Dendritic cell treated with granulocyte-macrophage colony-stimulating factor and Interleukin-4, amounts not matched to agents 40 ng/mL and 50 ng/mL, for 4 days (primary cell): Measurements from ENCODE around the gene CPHXL.

Experiments used
- H3K27ac Mint-ChIP-seq: one replicate; pipeline ENCODE4 v1.8.0; 2022; ENCODE audit warnings: mild to moderate bottlenecking, mixed read lengths
- H3K27me3 Mint-ChIP-seq: one replicate; pipeline ENCODE4 v1.8.0; 2022; ENCODE audit warnings: mild to moderate bottlenecking, mixed read lengths
- H3K36me3 Mint-ChIP-seq: one replicate; pipeline ENCODE4 v1.8.0; 2022; ENCODE audit warnings: low read depth, mixed read lengths
- H3K4me1 Mint-ChIP-seq: one replicate; pipeline ENCODE4 v1.8.0; 2022; ENCODE audit warnings: low read depth, mixed read lengths
- H3K4me3 Mint-ChIP-seq: one replicate; pipeline ENCODE4 v1.8.0; 2022; ENCODE audit warnings: mild to moderate bottlenecking, moderate library complexity, mixed read lengths
- H3K9me3 Mint-ChIP-seq: one replicate; pipeline ENCODE4 v1.8.0; 2022; ENCODE audit warnings: mixed read lengths
- intact Hi-C: fragments of 100-400 bp; cut with micrococcal nuclease; formaldehyde crosslinking; loops from one replicate; pipeline ENCODE4 v1.15.0; 2022

The CPHXL gene

DNA sequence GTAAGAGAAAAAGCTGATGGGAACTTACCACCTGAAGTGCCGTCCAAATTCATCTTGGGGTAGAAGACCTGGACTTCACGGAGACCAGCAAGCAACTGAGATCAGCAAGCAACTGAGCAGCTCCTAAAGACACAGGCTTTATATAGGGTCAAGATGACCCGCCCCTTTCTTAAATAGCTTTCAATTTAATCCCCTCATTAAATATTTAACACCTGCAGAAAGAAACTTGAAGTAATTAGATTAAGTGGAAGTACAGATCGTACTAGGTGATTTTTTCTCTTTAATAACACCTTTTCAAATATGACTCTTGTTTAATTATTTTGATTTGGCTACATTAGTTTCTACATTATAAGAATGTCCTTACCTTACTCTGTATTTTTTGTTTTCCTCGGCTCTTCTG, at the start of gene CPHXL:
Gene CPHXL (minus strand): TSS at position 101 of the 400 bp plus-strand sequence. CDS start 48 bp downstream, at position 53.
- peaks cover 6% of the 10 kb centered on the region for H3K9me3 Mint-ChIP-seq
- H3K4me1 Mint-ChIP-seq, result no peaks in the 10 kb centered on the region
- H3K27me3 Mint-ChIP-seq, result no peaks in the 10 kb centered on the region
- no peak within 1 kb of the TSS for H3K27ac Mint-ChIP-seq
- H3K4me3 Mint-ChIP-seq, result no peak within 1 kb of the TSS
- H3K36me3 Mint-ChIP-seq, result no peaks in the 10 kb centered on the region
- intact Hi-C loops, result no loop called here

DNA sequence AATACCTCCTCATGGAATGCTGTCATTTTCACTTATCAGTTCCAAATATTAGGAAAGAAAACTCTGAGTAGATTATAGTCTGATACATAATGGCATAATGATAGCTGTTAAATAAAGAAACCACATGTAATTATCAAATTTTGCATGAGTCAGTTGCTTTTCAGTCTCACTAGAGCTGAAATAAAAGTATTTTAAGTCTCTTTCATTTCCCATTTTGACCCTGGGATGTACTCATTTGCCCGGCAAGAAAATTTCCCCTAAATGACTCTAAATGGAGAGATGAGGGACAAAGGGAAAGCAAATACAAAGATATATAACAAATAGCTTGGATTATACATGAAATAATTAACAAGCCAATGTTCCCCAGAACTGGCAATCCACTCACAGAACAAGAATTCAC, 47.9 kb upstream of the CPHXL start:
- no peaks in the 10 kb centered on the region for H3K4me1 Mint-ChIP-seq
- peaks cover 11% of the 10 kb centered on the region for H3K27me3 Mint-ChIP-seq
- no peaks in the 10 kb centered on the region for H3K9me3 Mint-ChIP-seq
- intact Hi-C loops, result no loop called here
- H3K36me3 Mint-ChIP-seq, result no peaks in the 10 kb centered on the region
- H3K27ac Mint-ChIP-seq, result no peak overlapping the region
- no peak overlapping the region for H3K4me3 Mint-ChIP-seq

DNA sequence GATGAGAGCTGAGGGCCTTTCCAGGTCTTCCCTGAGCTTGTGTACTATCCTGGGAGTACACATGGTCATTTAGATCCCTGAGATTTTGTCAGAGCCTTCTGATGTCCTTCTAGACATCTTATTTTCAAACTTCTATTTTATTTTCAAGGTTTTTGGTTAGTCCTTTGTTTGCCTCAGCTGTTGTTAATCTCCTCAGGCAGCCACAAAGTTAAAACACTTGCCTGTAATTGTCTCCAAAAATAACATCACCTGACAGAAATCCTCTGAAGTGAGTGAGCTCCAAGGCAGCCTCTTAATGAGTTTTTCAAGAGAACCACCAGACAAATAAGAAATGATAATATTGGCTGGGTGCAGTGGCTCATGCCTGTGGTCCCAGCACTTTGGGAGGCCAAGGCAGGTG, 43.8 kb upstream of the CPHXL start:
- no peak overlapping the region for H3K4me3 Mint-ChIP-seq
- no peaks in the 10 kb centered on the region for H3K36me3 Mint-ChIP-seq
- intact Hi-C loops, result no loop called here
- H3K4me1 Mint-ChIP-seq, result no peaks in the 10 kb centered on the region
- H3K27me3 Mint-ChIP-seq, result peaks cover 4% of the 10 kb centered on the region
- no peak overlapping the region for H3K27ac Mint-ChIP-seq
- no peaks in the 10 kb centered on the region for H3K9me3 Mint-ChIP-seq

DNA sequence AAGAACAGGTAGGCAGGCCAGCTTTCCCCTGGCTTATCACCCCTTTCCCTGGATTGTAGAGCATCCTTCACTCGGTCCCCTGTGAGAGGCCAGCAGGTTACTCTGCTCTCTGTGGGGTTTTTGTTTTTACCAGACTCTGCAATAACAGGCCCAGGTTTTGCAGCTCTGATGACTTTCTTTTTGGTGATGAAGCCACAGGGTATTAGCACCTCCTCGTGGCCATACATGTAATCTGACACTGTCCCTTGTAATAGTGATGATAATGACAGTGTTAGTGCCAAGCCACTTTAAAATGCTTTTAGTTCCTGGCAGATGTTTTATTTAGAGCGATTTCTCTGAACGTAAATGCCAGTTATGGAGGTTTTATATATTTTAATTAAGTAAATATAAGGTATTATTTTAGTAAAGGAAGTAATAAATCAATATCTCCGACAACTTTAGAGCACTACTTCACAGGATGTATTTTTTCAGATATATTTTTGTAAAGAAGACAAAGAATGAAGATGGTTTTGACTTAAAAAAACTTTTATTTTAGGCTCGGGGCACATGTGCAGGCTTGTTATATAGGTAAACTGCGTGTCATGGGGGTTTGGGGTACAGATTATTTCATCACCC, 38.0 kb upstream of the CPHXL start:
- H3K27ac Mint-ChIP-seq, result no peak overlapping the region
- intact Hi-C loops, result loop anchor here (2.0 to 10.0 kb wide), 3 partner anchors 109 to 362 kb away; no protein-coding TSS in a partner anchor
- peaks cover 5% of the 10 kb centered on the region for H3K27me3 Mint-ChIP-seq

DNA sequence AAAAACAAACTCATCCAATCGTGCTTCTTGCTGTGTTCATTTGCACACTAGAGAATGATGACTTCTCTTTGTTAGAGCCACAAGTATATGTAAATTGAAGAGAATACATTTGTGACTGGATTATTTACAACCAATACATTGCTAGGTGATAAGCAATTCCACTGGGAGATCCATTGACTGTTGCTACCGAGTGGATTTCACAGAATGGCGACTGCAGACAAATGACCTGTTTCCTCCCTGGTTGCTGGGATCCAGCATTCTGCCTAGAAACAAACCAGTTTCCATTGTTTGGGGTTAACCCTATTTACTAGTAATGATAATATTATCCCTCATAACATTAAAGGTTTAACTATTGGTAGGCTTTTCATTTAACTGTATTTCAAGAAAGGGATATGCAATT, 36.9 kb upstream of the CPHXL start:
- Mint-ChIP-seq H3K27me3 (peaks cover 3% of the 10 kb centered on the region), H3K9me3 (no peaks in the 10 kb centered on the region), H3K36me3 (no peaks in the 10 kb centered on the region), H3K27ac (no peak overlapping the region), H3K4me3 (no peak overlapping the region), H3K4me1 (no peaks in the 10 kb centered on the region)
- intact Hi-C loops, result loop anchor here (5.0 to 10.0 kb wide), 2 partner anchors 108 to 361 kb away; no protein-coding TSS in a partner anchor

More for the DNA sequence above, 38.0 kb upstream of the CPHXL start:
- Mint-ChIP-seq H3K4me1 (no peaks in the 10 kb centered on the region), H3K9me3 (no peaks in the 10 kb centered on the region), H3K4me3 (no peak overlapping the region), H3K36me3 (no peaks in the 10 kb centered on the region)

DNA sequence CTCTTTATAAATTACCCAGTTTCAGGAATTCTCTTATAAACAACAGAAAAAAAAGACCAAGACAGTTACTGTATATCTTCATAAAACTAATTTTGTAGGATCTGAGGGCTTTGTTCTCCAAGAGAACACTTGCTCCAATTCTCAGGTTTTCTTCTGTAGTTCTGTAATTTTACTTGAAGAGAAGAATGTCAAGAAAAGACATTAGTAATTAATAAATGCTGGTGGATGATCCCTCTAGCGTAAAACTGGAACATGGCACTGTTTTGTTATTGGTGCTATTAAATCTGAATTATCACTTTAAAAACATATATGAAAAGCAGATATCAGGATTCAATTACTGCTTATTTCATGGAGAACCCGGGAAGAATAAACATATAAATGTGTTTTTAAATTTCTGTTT, 36.5 kb upstream of the CPHXL start:
- H3K4me3 Mint-ChIP-seq, result no peak overlapping the region
- intact Hi-C loops, result loop anchor here (5.0 to 10.0 kb wide), 2 partner anchors 108 to 360 kb away; no protein-coding TSS in a partner anchor
- H3K27ac Mint-ChIP-seq, result no peak overlapping the region
- peaks cover 3% of the 10 kb centered on the region for H3K27me3 Mint-ChIP-seq
- H3K9me3 Mint-ChIP-seq, result no peaks in the 10 kb centered on the region
- H3K4me1 Mint-ChIP-seq, result no peaks in the 10 kb centered on the region
- no peaks in the 10 kb centered on the region for H3K36me3 Mint-ChIP-seq

DNA sequence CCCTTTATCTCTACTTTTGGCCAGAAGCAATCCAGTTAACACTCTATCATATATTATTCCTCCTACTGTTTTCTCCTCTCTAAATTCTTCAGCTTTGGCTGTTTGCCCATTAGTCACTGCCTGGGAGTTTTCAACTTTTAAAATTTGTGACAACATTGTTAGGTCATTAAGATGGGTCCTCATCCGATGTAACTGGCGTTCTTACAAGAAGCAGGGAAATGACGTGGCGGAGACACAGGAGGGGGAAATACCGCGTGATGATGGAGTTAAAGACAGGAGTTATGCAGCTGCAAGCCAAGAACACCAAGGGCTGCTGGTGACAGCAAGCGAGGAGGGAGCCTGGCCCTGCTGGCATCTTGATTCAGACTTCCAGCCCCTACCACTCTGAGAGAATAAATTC, 34.8 kb upstream of the CPHXL start:
- Mint-ChIP-seq H3K4me3 (no peak overlapping the region), H3K27ac (no peak overlapping the region), H3K27me3 (peaks cover 1% of the 10 kb centered on the region)

DNA sequence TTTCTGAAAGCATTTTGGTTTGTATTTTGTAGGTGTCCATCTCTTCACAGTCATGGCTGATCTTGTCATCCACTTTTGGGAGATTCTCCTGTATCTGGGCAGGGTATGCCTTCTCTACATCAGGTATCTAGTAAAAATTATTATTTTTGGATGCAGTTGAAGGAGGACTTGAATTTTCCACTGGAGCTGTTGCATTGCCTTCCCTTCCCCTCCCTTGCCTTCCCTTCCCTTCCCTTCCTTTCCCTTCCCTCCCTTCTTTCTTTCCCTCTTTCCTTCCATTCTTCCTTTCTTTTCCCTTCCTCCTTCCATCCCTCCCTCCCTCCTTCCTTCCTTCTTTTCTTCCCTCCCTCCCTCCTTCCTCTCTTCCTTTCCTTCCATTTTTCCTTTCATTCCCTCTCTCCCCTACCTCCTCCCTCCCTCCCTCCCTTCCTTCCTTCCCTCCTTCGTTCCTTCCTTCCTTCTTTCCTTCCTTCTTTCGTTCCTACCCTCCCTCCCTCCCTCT, 33.8 kb upstream of the CPHXL start:
- Mint-ChIP-seq H3K4me1 (no peaks in the 10 kb centered on the region), H3K27me3 (peaks cover 1% of the 10 kb centered on the region), H3K36me3 (no peaks in the 10 kb centered on the region), H3K27ac (no peak overlapping the region), H3K4me3 (no peak overlapping the region), H3K9me3 (no peaks in the 10 kb centered on the region)
- intact Hi-C loops, result loop anchor here (5.0 to 10.0 kb wide), 2 partner anchors 105 to 358 kb away; no protein-coding TSS in a partner anchor

More for the DNA sequence above, 34.8 kb upstream of the CPHXL start:
- H3K36me3 Mint-ChIP-seq, result no peaks in the 10 kb centered on the region
- no peaks in the 10 kb centered on the region for H3K9me3 Mint-ChIP-seq
- H3K4me1 Mint-ChIP-seq, result no peaks in the 10 kb centered on the region
- intact Hi-C loops, result loop anchor here (5.0 to 10.0 kb wide), 2 partner anchors 106 to 359 kb away; no protein-coding TSS in a partner anchor

DNA sequence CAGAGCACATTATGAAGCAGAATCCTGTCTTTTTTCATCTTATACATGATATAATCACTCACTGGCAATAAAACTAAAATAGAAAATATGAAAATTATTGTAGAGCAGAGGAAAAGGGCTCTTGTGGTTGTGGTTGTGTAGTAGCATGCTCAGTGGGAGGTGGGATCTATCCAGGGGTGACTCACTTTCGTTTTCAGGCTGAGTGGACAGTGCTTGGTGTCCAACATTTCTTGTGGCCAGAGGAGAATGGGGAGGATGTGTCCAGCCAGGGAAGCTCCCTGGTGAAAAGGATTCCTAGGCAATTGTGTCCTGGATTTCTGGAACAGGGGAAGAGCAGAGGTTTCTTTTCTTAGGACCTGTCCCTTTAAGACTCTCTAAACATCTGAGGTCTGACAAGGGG, 31.9 kb upstream of the CPHXL start:
- H3K4me1 Mint-ChIP-seq, result no peaks in the 10 kb centered on the region

DNA sequence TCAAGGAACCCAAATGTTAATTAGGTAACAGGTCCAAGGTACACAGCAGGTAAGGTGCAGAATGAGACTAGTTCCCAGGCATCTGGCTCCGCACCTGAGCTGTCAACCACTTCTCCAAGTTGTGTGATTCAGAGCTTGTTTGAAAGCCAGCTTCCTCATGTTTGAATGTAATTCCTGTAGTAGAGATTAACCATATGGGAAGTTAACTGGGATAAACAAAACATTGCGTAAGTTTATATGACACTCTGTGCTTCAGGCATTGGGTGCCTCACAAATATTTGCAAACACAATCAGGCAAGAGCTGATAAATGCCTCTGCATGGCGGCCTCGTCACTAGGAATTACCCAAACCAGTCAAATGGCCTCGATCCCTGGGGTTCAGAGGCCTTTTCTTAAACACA, 27.9 kb upstream of the CPHXL start:
- intact Hi-C loops, result no loop called here
- peaks cover 1% of the 10 kb centered on the region for H3K27me3 Mint-ChIP-seq
- peaks cover under 1% of the 10 kb centered on the region for H3K4me1 Mint-ChIP-seq
- no peaks in the 10 kb centered on the region for H3K36me3 Mint-ChIP-seq
- H3K9me3 Mint-ChIP-seq, result no peaks in the 10 kb centered on the region
- H3K27ac Mint-ChIP-seq, result no peak overlapping the region
- H3K4me3 Mint-ChIP-seq, result no peak overlapping the region

More for the DNA sequence above, 31.9 kb upstream of the CPHXL start:
- H3K36me3 Mint-ChIP-seq, result no peaks in the 10 kb centered on the region
- H3K27ac Mint-ChIP-seq, result no peak overlapping the region
- no peaks in the 10 kb centered on the region for H3K9me3 Mint-ChIP-seq
- intact Hi-C loops, result no loop called here
- H3K4me3 Mint-ChIP-seq, result no peak overlapping the region
- peaks cover 1% of the 10 kb centered on the region for H3K27me3 Mint-ChIP-seq

DNA sequence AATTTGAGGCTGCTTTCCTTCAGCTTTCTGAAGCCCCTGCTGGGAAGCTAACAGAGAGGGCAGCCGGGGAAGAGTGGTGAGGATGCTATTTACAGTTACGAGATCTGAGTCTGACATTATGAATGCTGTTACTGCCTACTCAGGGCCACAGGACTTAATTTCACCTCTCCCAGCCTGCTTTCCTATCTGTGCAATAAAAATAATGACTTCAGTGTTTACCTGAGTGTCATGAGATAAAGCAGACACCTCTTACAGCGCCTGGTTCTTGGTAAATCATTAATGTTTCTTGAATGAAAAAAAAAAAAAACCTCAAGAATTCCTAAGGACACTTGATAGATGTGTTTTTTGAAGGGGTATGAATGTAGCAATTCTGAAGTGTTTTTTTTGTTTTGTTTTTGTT, 24.2 kb upstream of the CPHXL start:
- H3K27ac Mint-ChIP-seq, result no peak overlapping the region
- H3K9me3 Mint-ChIP-seq, result no peaks in the 10 kb centered on the region
- intact Hi-C loops, result no loop called here
- H3K4me3 Mint-ChIP-seq, result no peak overlapping the region
- H3K27me3 Mint-ChIP-seq, result peaks cover 7% of the 10 kb centered on the region
- H3K4me1 Mint-ChIP-seq, result peaks cover 6% of the 10 kb centered on the region
- no peaks in the 10 kb centered on the region for H3K36me3 Mint-ChIP-seq

DNA sequence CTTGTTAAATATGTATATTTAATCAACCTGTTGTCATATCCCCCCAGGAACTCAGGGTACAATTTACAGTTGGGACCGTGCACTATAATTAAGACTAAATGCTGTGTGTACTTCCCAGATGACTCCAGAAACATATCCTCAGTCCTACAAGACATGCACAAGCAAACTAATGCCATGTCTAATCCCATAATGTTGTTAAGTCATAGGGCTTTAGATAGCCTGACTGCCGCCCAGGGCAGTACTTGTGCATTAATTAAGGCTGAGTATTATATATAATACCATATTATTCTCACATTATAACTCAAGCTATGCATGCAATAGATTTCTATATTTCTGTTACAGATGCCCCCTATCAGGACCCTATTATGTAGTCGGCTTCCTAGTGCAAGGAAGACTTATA, 20.1 kb upstream of the CPHXL start:
- H3K27ac Mint-ChIP-seq, result no peak overlapping the region
- intact Hi-C loops, result no loop called here
- H3K4me1 Mint-ChIP-seq, result peaks cover 6% of the 10 kb centered on the region
- peaks cover 7% of the 10 kb centered on the region for H3K27me3 Mint-ChIP-seq
- H3K9me3 Mint-ChIP-seq, result peaks cover 19% of the 10 kb centered on the region
- no peaks in the 10 kb centered on the region for H3K36me3 Mint-ChIP-seq
- no peak overlapping the region for H3K4me3 Mint-ChIP-seq

DNA sequence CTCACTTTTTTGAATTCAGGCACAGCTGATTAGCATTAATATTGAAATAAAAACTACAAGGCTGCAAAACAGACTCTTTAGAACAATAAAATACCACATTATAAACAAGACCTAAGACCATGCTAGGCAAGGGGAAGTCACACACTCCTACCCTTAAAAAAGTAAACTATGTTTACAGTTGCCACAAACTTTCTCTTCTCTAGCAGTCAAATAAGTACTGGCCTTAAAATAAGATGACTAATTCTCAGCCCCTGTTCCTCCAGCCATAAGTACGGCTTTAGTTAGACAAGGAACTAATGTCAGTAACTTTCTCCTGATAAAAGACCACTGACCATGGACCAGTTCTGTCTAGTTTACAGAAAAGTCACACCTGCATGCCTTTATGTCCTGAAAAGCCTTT, 19.5 kb upstream of the CPHXL start:
- Mint-ChIP-seq H3K36me3 (no peaks in the 10 kb centered on the region), H3K27me3 (peaks cover 7% of the 10 kb centered on the region), H3K4me3 (no peak overlapping the region), H3K27ac (no peak overlapping the region), H3K4me1 (peaks cover 6% of the 10 kb centered on the region), H3K9me3 (peaks cover 20% of the 10 kb centered on the region)
- intact Hi-C loops, result no loop called here

DNA sequence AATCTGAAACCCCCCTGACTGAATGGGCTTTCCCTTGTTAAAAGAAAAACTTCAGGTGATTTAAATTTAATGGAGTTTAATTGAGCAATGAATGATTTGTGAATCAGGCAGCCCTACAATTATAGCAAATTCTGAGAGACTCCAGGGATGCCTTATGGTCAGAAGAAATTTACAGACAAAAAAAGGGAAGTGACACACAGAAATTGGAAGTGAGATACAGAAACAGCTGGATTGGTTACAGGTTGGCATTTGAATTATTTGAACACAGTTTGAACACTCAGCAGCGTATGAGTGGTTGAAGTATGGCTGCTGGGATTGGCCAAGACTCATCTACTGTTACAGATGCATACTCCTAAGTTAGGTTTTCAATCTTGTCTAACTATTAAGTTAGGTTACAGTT, 19.0 kb upstream of the CPHXL start:
- no peaks in the 10 kb centered on the region for H3K36me3 Mint-ChIP-seq
- peaks cover 26% of the 10 kb centered on the region for H3K9me3 Mint-ChIP-seq
- H3K4me1 Mint-ChIP-seq, result peaks cover 6% of the 10 kb centered on the region
- no peak overlapping the region for H3K27ac Mint-ChIP-seq
- intact Hi-C loops, result no loop called here
- peaks cover 7% of the 10 kb centered on the region for H3K27me3 Mint-ChIP-seq
- no peak overlapping the region for H3K4me3 Mint-ChIP-seq
